ENCODE measurements around the gene VPS41. TPM values are rescaled to one million over a fixed set of nuclear protein-coding genes. Genes with fewer than 3 reads are reported as not detected.
A peak's percentile ranks its signal among the peaks of the same experiment; 100 is the strongest.
"Not testable (repeated sequence)": the region's sequence is repeated elsewhere in the genome, so short reads cannot be mapped to it uniquely, and the experiment has no call there.

The VPS41 gene
- total RNA-seq, 1 donor from 2014 or later: 48.6 TPM

GRCh38 chr7:38863601-38864291, 45.2 kb downstream of the VPS41 start:
- DNase-seq (ENCODE audit: low spot score): no peak
- intact Hi-C loops (cut with DNase I): no loop called here

- intact Hi-C loops (cut with DNase I): no loop called here
Observed at GRCh38 chr7:38862666-38863065, 46.3 kb downstream of the VPS41 start.

GRCh38 chr7:38858259-38858884, 50.6 kb downstream of the VPS41 start:
- no peak for DNase-seq (ENCODE audit: low spot score)
- intact Hi-C loops (cut with DNase I): no loop called here

More at GRCh38 chr7:38862666-38863065, 46.3 kb downstream of the VPS41 start:
- DNase-seq (ENCODE audit: low spot score): no peak

GRCh38 chr7:38855867-38856266, 53.1 kb downstream of the VPS41 start:
- intact Hi-C loops (cut with DNase I): no loop called here
- DNase-seq (ENCODE audit: low spot score): no peak

GRCh38 chr7:38855386-38855785, 53.6 kb downstream of the VPS41 start:
- intact Hi-C loops (cut with DNase I): no loop called here
- DNase-seq (ENCODE audit: low spot score): no peak

GRCh38 chr7:38854947-38855346, 54.0 kb downstream of the VPS41 start:
- intact Hi-C loops (cut with DNase I): not testable (repeated sequence)

GRCh38 chr7:38851321-38851720, 57.7 kb downstream of the VPS41 start:
- DNase-seq (ENCODE audit: low spot score): no peak
- intact Hi-C loops (cut with DNase I): no loop called here

More at GRCh38 chr7:38854947-38855346, 54.0 kb downstream of the VPS41 start:
- not testable (repeated sequence) for DNase-seq (ENCODE audit: low spot score)

GRCh38 chr7:38846280-38846679, 62.7 kb downstream of the VPS41 start:
- DNase-seq (ENCODE audit: low spot score): no peak
- intact Hi-C loops (cut with DNase I): no loop called here

GRCh38 chr7:38844952-38845563, 63.9 kb downstream of the VPS41 start:
- intact Hi-C loops (cut with DNase I): no loop called here

GRCh38 chr7:38842746-38843145, 66.2 kb downstream of the VPS41 start:
- intact Hi-C loops (cut with DNase I): no loop called here
- DNase-seq (ENCODE audit: low spot score): no peak

More at GRCh38 chr7:38844952-38845563, 63.9 kb downstream of the VPS41 start:
- DNase-seq (ENCODE audit: low spot score): no peak

GRCh38 chr7:38840736-38841460, 68.1 kb downstream of the VPS41 start:
- intact Hi-C loops (cut with DNase I): no loop called here
- DNase-seq (ENCODE audit: low spot score): no peak

GRCh38 chr7:38839851-38840250, 69.1 kb downstream of the VPS41 start:
- intact Hi-C loops (cut with DNase I): no loop called here
- DNase-seq (ENCODE audit: low spot score): peak; percentile 78

GRCh38 chr7:38838725-38839385, 70.1 kb downstream of the VPS41 start:
- intact Hi-C loops (cut with DNase I): no loop called here
- no peak for DNase-seq (ENCODE audit: low spot score)

GRCh38 chr7:38834357-38834756, 74.6 kb downstream of the VPS41 start:
- intact Hi-C loops (cut with DNase I): no loop called here
- DNase-seq (ENCODE audit: low spot score): no peak

GRCh38 chr7:38833329-38833728, 75.7 kb downstream of the VPS41 start:
- intact Hi-C loops (cut with DNase I): no loop called here
- DNase-seq (ENCODE audit: low spot score): no peak

- no peak for DNase-seq (ENCODE audit: low spot score)
- intact Hi-C loops (cut with DNase I): no loop called here
Observed at GRCh38 chr7:38831259-38831996, 77.6 kb downstream of the VPS41 start.

- no peak for DNase-seq (ENCODE audit: low spot score)
- intact Hi-C loops (cut with DNase I): no loop called here
Observed at GRCh38 chr7:38830826-38831225, 78.2 kb downstream of the VPS41 start.

- intact Hi-C loops (cut with DNase I): no loop called here
Observed at GRCh38 chr7:38829488-38830165, 79.4 kb downstream of the VPS41 start.

More at GRCh38 chr7:38829488-38830165, 79.4 kb downstream of the VPS41 start:
- DNase-seq (ENCODE audit: low spot score): no peak

Data from cardiac septum (tissue), 1 donor.